GM23338 (cell line): ENCODE data around the gene METTL24.

Source experiments
- CREB1 ChIP-seq: fragments of 250-450 bp; sonication (Bioruptor Pico); IDR thresholded peaks from 2 replicates; pipeline ENCODE4 v1.5.0; 2020; ENCODE audit warnings: low read depth, mild to moderate bottlenecking, moderate library complexity
- EZH2 ChIP-seq: fragments of 200-600 bp; sonication (generic); IDR thresholded peaks from one replicate; pipeline ENCODE4 v1.8.0; 2017; ENCODE audit warnings: antibody characterized with exemption, mild to moderate bottlenecking, low read depth; ENCODE audit not compliant: unreplicated experiment
- EZH2phosphoT487 ChIP-seq: fragments of 200-600 bp; sonication (generic); IDR thresholded peaks from one replicate; pipeline ENCODE4 v1.8.1; 2018; ENCODE audit warnings: antibody characterized with exemption; ENCODE audit not compliant: unreplicated experiment
- JUNB ChIP-seq: IDR thresholded peaks from one replicate; pipeline ENCODE4 v1.6.1; 2016; ENCODE audit warnings: antibody characterized with exemption; ENCODE audit not compliant: unreplicated experiment
- NANOG ChIP-seq: IDR thresholded peaks from 2 replicates; pipeline ENCODE4 v1.6.1; 2016; ENCODE audit warnings: antibody characterized with exemption, borderline replicate concordance
- POLR2AphosphoS5 ChIP-seq: IDR thresholded peaks from 2 replicates; pipeline ENCODE4 v1.6.1; 2016; ENCODE audit warnings: antibody characterized with exemption, low read depth
- REST ChIP-seq: IDR thresholded peaks from one replicate; pipeline ENCODE4 v1.6.1; 2018; ENCODE audit warnings: antibody characterized with exemption; ENCODE audit not compliant: unreplicated experiment
- STAT1 ChIP-seq: IDR thresholded peaks from one replicate; pipeline ENCODE4 v1.6.1; 2016; ENCODE audit warnings: antibody characterized with exemption; ENCODE audit not compliant: unreplicated experiment
- ZNF331 ChIP-seq: fragments of 250-450 bp; sonication (Bioruptor Pico); IDR thresholded peaks from 2 replicates; pipeline ENCODE4 v1.5.0; 2020; ENCODE audit warnings: low read depth, mild to moderate bottlenecking, moderate library complexity
- TF ChIP-seq, protein P1 (sequence below), 2 experiments: fragments of 200-600 bp in 1 of 2; sonication (generic) in 1 of 2; conservative IDR thresholded peaks; 2 replicates each; pipeline versions ENCODE4 v1.5.1 to v1.6.1; 2016 to 2017; ENCODE audit warnings: antibody characterized with exemption in 2 of 2, low read depth in 2 of 2, mild to moderate bottlenecking in 2 of 2, moderate library complexity in 1 of 2

DNA sequence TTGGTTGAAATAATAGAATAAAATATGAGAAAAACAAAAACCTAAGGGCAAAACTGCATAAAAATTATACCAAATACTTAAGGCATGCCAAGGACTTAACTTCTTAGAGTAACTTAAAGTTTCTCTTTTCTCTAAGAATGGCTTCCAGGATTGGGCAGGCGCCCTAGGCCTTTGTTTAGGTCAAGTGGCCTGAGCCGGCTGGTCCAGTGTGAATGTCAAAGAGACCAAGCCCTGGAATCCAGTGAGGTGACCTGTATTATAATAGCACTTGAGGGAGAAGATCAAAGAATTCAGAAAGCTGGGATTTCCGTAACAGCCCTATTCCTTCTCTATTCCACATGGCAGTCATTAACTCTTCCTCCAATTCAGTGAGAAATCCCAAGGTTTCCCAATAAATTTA is 6.6 kb downstream of the METTL24 start:
- TF ChIP-seq, protein P1, sequence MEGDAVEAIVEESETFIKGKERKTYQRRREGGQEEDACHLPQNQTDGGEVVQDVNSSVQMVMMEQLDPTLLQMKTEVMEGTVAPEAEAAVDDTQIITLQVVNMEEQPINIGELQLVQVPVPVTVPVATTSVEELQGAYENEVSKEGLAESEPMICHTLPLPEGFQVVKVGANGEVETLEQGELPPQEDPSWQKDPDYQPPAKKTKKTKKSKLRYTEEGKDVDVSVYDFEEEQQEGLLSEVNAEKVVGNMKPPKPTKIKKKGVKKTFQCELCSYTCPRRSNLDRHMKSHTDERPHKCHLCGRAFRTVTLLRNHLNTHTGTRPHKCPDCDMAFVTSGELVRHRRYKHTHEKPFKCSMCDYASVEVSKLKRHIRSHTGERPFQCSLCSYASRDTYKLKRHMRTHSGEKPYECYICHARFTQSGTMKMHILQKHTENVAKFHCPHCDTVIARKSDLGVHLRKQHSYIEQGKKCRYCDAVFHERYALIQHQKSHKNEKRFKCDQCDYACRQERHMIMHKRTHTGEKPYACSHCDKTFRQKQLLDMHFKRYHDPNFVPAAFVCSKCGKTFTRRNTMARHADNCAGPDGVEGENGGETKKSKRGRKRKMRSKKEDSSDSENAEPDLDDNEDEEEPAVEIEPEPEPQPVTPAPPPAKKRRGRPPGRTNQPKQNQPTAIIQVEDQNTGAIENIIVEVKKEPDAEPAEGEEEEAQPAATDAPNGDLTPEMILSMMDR (conservative IDR thresholded peaks at IDR 0.05; ENCODE audit: low read depth in 2 of 2), result no peak
- TF ChIP-seq CREB1 (no peak), EZH2phosphoT487 (no peak), EZH2 (no peak), NANOG (no peak), JUNB (no peak), REST (no peak), ZNF331 (CRISPR knock-in tag) (no peak), POLR2AphosphoS5 (no peak), STAT1 (no peak)
